Astrocyte of the cerebellum (primary cell): ENCODE data around the gene NENF.

ENCODE experiments used
- DNase-seq: peaks from one replicate; pipeline ENCODE4 v3.0.0-alpha.2; 2011; ENCODE audit warnings: low read depth
- H3K4me3 ChIP-seq: 2 replicates; pipeline ENCODE4 v1.5.1; 2011; ENCODE audit warnings: mild to moderate bottlenecking, low read depth, low read length, moderate library complexity
- in situ Hi-C: cut with HindIII; loops from 2 replicates; pipeline ENCODE4 v1.10.0; 2017; ENCODE audit warnings: low sequenced_read_pairs
- TF ChIP-seq, protein P1 (sequence below): IDR thresholded peaks from 2 replicates; pipeline ENCODE4 v1.5.1; 2012; ENCODE audit warnings: low read length, low read depth, moderate library complexity, mild to moderate bottlenecking; ENCODE audit errors: missing control alignments

NENF gene

DNA sequence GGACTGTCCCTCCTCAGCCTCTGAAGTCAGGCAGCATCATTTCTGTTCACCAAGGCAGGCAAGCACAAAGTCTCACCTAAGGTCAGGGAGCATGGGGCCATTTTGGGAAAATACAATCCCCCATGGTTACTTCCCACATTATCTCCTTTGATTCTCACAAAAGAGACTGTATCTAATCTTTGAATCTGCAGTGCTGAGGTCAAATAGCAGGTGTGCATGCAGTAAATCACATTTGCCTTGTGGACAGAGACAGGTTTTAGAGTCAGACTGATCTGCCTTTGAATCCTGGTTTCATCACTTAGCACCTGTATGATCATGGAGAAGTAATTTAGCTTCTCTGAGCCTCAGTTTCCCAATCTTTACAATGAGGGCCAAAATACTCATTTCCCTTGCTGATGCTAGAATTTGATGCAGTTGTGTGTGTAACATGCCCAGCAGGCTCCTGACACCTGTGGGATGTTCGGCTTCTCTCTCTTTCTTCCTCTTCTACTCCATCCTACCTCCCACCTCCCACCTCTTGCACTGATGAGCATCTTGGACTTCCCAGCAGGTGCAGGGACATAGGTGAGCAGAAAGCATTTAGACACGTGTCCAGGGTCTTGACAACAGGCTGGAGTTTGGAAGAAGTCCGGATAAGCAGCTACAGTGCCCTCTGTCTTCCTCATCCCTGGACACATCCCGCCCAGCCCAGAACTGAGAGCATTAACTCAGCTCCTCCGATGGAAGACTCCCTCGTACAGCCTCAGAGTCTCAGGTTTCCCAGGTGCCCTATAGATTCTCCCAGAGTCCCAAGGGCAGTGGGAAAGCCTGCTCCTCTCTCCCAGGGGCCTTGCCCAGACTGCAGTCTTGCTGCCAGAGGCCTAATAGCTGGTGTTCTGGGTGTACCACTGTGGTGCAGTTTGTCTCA is 18.9 kb downstream of the NENF start:
- DNase-seq = no peak
- in situ Hi-C loops = no loop called here
- TF ChIP-seq, protein P1, sequence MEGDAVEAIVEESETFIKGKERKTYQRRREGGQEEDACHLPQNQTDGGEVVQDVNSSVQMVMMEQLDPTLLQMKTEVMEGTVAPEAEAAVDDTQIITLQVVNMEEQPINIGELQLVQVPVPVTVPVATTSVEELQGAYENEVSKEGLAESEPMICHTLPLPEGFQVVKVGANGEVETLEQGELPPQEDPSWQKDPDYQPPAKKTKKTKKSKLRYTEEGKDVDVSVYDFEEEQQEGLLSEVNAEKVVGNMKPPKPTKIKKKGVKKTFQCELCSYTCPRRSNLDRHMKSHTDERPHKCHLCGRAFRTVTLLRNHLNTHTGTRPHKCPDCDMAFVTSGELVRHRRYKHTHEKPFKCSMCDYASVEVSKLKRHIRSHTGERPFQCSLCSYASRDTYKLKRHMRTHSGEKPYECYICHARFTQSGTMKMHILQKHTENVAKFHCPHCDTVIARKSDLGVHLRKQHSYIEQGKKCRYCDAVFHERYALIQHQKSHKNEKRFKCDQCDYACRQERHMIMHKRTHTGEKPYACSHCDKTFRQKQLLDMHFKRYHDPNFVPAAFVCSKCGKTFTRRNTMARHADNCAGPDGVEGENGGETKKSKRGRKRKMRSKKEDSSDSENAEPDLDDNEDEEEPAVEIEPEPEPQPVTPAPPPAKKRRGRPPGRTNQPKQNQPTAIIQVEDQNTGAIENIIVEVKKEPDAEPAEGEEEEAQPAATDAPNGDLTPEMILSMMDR = no peak
- no peak overlapping the region for H3K4me3 ChIP-seq

GRCh38 chr1:212452323-212453155 is 19.8 kb downstream of the NENF start:
- in situ Hi-C loops = no loop called here
- no peak overlapping the region for H3K4me3 ChIP-seq
- TF ChIP-seq, protein P1 = no peak
- DNase-seq = peak; percentile 62

DNA sequence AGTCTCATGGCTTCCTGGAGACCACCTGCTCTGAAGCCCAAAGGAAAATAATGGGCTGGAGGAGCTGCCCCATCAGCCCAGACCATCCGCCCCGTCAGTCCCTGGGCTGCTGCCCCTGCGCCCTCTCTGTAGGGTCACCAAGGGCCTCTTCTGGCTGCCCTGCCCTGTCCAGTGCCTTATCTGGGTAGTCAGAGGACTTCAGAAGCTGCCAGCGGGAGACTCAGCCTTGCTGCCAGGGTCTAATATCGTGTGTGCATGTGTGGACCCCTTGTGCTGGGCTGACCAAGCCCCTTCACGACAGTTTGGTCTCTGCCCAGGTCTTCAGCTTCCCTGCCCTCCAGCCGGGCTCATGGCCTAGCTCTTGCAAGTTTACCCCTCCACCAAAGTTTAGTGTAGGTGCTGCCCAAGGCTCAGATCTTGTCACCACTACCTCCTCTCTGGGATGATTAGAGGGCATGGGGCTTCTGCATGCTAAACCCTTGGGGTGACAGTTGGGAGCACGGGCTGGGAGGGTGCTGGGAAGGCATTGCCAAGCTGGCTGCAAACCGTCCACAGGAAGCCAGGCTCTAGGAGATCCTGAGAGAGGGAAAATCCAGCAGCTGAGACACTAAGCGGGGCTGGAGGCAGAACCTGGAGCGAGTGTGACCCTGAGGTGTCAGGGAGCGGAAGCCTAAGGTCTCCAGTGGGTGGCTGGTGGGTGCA is 20.6 kb downstream of the NENF start:
- DNase-seq = no peak
- TF ChIP-seq, protein P1 = no peak
- H3K4me3 ChIP-seq = no peak overlapping the region
- in situ Hi-C loops = no loop called here

GRCh38 chr1:212454741-212455140 is 22.0 kb downstream of the NENF start:
- no peak for DNase-seq
- TF ChIP-seq, protein P1 = no peak
- in situ Hi-C loops = loop anchor here (5.0 kb wide), 1 partner anchor 92 kb away; no protein-coding TSS in a partner anchor

DNA sequence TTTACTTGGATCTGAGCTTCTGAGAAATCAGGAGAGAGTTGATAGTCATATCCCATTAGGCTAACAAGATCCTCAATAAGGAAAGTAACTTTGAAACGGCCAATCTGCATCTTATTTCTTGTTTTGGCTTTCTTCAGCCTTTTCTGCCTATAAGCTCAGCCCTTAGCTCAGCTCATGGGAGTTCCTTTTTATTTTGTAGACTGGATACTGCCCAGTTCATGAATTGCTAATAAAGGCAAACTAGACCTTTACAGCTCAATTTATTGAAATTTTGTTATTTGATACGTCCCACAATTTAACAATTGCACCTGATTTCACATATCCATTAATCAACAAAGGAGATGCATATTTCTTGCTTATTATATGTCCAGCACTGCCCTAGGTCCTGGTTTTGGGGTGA is 22.7 kb downstream of the NENF start:
- TF ChIP-seq, protein P1 = no peak
- DNase-seq = no peak
- no peak overlapping the region for H3K4me3 ChIP-seq
- in situ Hi-C loops = loop anchor here (5.0 kb wide), 1 partner anchor 93 kb away; no protein-coding TSS in a partner anchor

More at GRCh38 chr1:212454741-212455140, 22.0 kb downstream of the NENF start:
- no peak overlapping the region for H3K4me3 ChIP-seq

- no peak overlapping the region for H3K4me3 ChIP-seq
- DNase-seq = peak; percentile 69
- TF ChIP-seq, protein P1 = peak; percentile 97
- in situ Hi-C loops = loop anchor here (5.0 kb wide), 1 partner anchor 94 kb away; no protein-coding TSS in a partner anchor
These were observed 23.2 kb downstream of the NENF start for GRCh38 chr1:212455803-212456528.
